Glutamatergic neuron (in vitro differentiated cells): ENCODE data around the gene CMTR1. TPM values are rescaled to one million over a fixed set of nuclear protein-coding genes. Genes with fewer than 3 reads are reported as not detected.

ENCODE experiments used
- DNase-seq: peaks from one replicate; pipeline ENCODE4 v3.0.0; 2022
- H3K27ac Mint-ChIP-seq: one replicate; pipeline ENCODE4 v1.8.0; 2020; ENCODE audit warnings: mild to moderate bottlenecking, mixed read lengths, inconsistent platforms; ENCODE audit not compliant: unreplicated experiment
- H3K27me3 Mint-ChIP-seq: one replicate; pipeline ENCODE4 v1.8.0; 2020; ENCODE audit warnings: mild to moderate bottlenecking, moderate library complexity, mixed read lengths, inconsistent platforms; ENCODE audit not compliant: unreplicated experiment
- H3K36me3 Mint-ChIP-seq: one replicate; pipeline ENCODE4 v1.8.0; 2020; ENCODE audit warnings: mild to moderate bottlenecking, mixed read lengths, inconsistent platforms; ENCODE audit not compliant: unreplicated experiment
- H3K4me1 Mint-ChIP-seq: one replicate; pipeline ENCODE4 v1.8.0; 2020; ENCODE audit warnings: mild to moderate bottlenecking, low read depth, mixed read lengths, inconsistent platforms; ENCODE audit not compliant: unreplicated experiment
- H3K4me3 Mint-ChIP-seq: one replicate; pipeline ENCODE4 v1.8.0; 2020; ENCODE audit warnings: mild to moderate bottlenecking, mixed read lengths, inconsistent platforms; ENCODE audit not compliant: unreplicated experiment
- H3K9me3 Mint-ChIP-seq: one replicate; pipeline ENCODE4 v1.8.0; 2020; ENCODE audit warnings: mild to moderate bottlenecking, moderate library complexity, mixed read lengths, inconsistent platforms; ENCODE audit not compliant: unreplicated experiment
- CTCF ChIP-seq: fragments of 200-600 bp; sonication (generic); IDR thresholded peaks from one replicate; pipeline ENCODE4 v1.5.0; 2021; ENCODE audit not compliant: partially characterized antibody, unreplicated experiment
- total RNA-seq: library from RNA; stranded (reverse); fragmentation: NEBNext Ultra II Directional; extraction: Animal tissue kit (Norgen Biotek cat#: 25700); gene quantifications from one replicate; pipeline ENCODE4 v1.2.1, GENCODE V29; 2021; ENCODE audit not compliant: unreplicated experiment

CMTR1 gene
- total RNA-seq, 1 donor from 2014 or later: 61.6 TPM

- H3K27me3 Mint-ChIP-seq: peaks cover 9% of the 10 kb centered on the region
- no peak for DNase-seq
- peaks cover 5% of the 10 kb centered on the region for H3K9me3 Mint-ChIP-seq
- H3K36me3 Mint-ChIP-seq: no peaks in the 10 kb centered on the region
- H3K27ac Mint-ChIP-seq: no peak overlapping the region
- no peak overlapping the region for H3K4me3 Mint-ChIP-seq
- no peak for TF ChIP-seq CTCF
- peaks cover 37% of the 10 kb centered on the region for H3K4me1 Mint-ChIP-seq
Measured at GRCh38 chr6:37522836-37523235, 89.8 kb downstream of the CMTR1 start.

GRCh38 chr6:37523412-37523811, 90.4 kb downstream of the CMTR1 start:
- Mint-ChIP-seq H3K4me3 (no peak overlapping the region), H3K4me1 (peaks cover 31% of the 10 kb centered on the region), H3K9me3 (peaks cover 3% of the 10 kb centered on the region), H3K36me3 (no peaks in the 10 kb centered on the region), H3K27me3 (peaks cover 9% of the 10 kb centered on the region), H3K27ac (no peak overlapping the region)
- DNase-seq: no peak
- no peak for TF ChIP-seq CTCF

GRCh38 chr6:37524025-37524969, 91.3 kb downstream of the CMTR1 start:
- peaks cover 6% of the 10 kb centered on the region for H3K27me3 Mint-ChIP-seq

GRCh38 chr6:37524970-37525318, 91.9 kb downstream of the CMTR1 start:
- Mint-ChIP-seq H3K27ac (peak overlapping the region; percentile 65), H3K27me3 (peaks cover 6% of the 10 kb centered on the region), H3K4me1 (peaks cover 32% of the 10 kb centered on the region), H3K36me3 (no peaks in the 10 kb centered on the region), H3K4me3 (no peak overlapping the region), H3K9me3 (peaks cover 4% of the 10 kb centered on the region)
- no peak for TF ChIP-seq CTCF
- DNase-seq: no peak

More at GRCh38 chr6:37524025-37524969, 91.3 kb downstream of the CMTR1 start:
- H3K36me3 Mint-ChIP-seq: no peaks in the 10 kb centered on the region
- TF ChIP-seq CTCF: no peak
- H3K4me3 Mint-ChIP-seq: no peak overlapping the region
- peaks cover 32% of the 10 kb centered on the region for H3K4me1 Mint-ChIP-seq
- peak overlapping the region; percentile 65 for H3K27ac Mint-ChIP-seq
- peaks cover 4% of the 10 kb centered on the region for H3K9me3 Mint-ChIP-seq
- DNase-seq: no peak
